GM19023 (cell line): ENCODE data around the gene TAS2R3.

ENCODE experiments used
- ATAC-seq: cut with Tn5 transposase; IDR thresholded peaks from one replicate; pipeline ENCODE4 v1.9.1; 2021; ENCODE audit warnings: mild to moderate bottlenecking, moderate library complexity; ENCODE audit not compliant: unreplicated experiment

The TAS2R3 gene

DNA sequence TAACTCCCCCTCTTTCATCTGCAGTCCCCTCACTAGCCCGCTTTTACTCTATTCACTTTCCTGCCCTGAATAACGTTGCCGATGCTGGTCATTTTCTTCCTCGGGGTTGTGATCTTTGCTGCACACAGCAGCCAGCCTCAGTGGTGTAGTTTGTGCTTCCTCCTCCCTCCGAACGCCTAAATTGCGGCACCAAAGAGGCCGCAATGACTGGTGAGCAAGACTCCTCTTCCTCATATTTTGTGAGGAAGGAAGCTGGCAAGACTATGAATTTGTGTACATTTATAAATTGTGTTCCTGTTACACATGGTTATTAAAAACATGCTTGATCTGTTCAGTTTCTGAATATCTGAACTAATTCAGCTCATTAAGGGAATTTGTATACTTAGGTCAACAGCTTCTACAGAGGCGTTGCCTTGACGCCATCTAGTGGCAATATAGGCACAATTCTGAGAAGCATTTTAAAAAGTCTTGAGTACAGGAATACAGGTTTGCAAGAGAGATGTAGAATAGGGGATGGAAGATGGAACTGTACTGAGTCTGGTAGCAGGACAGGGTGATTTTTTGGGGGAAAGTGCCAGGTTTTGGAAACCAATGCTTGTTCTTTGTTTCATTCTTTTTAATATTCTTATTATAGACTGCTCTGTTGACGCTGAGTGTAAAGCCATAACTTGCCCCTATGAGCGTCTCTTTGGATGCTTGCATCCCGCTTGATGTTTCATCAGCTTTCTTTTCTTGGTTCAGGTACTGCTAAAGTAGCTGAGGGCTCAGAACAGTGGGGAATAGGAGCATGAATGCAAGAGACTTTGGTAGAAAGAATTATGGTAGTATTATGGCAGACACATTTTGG is 22.0 kb downstream of the TAS2R3 start:
- peak; percentile 45 for ATAC-seq

DNA sequence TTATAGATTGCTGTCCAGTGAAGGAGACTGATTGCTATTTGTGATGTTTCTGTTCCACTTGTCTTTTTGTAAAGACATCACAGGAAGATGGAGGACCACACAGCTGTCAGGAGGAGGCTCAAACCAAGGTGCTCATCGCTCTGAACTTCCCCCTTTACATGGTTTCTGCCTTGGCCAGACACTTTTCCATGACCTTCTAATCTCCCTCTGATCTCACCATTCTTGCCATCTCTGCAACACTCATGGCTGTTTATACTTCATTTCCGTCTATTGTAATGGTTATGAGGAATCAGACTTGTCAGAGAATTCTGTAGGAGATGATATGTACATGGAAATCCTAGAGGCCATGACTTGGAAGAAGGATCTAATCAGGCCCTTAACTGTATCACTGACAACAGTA is 24.4 kb downstream of the TAS2R3 start:
- ATAC-seq = no peak

DNA sequence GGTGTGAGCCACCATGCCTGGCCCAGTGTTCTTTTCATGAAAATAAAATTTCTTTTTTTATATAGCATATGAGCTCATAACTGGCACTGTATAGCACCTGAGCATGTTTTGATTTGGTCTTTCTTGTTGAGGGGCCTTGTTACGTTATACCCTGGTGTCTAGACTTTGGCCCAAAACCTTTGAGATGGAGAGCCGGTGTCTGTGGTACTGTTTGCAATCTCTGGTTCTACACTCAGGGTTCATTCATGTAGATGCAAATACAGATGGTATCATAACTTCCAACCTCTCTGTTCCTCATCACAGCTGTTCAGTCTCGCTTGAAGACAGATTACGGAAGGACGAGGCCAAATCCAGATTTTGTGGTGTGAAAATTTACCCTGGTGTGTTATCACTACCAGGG is 26.0 kb downstream of the TAS2R3 start, which contains the start of gene TAS2R5:
Gene TAS2R5 (plus strand): TSS at position 301 of the 400 bp plus-strand sequence. CDS start 145 bp downstream, outside the sequence.
- ATAC-seq = no peak

DNA sequence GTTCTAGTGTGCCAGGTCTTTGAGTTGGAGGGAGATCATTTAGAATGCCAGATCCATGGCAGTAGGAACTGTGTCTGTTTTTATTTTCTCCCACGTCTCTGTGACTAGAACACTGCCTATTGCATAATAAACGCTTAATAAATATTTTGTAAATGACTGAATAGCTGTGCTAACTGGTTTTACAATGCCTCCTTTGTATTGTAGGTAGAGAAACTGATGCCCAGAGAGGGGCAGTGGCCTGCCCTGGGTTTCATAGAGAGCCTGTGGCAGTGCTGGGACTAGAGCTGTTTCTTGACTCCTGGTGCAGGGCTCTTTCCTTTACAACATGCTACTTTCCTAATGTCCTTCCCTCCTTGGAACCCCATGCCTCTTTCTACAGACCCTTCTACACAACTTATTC is 28.6 kb downstream of the TAS2R3 start:
- no peak for ATAC-seq
